ENCODE data around the gene ZBED2.

ZBED2 gene

GRCh38 chr3:111605493-111605892, 10.3 kb upstream of the ZBED2 start:
- DNase-seq = no peak
- intact Hi-C loops (cut with DNase I) = no loop called here

GRCh38 chr3:111605018-111605417, 9.9 kb upstream of the ZBED2 start:
- no peak for DNase-seq
- intact Hi-C loops (cut with DNase I) = no loop called here

- intact Hi-C loops (cut with DNase I) = no loop called here
- DNase-seq = no peak
Measured at GRCh38 chr3:111604119-111604518, 9.0 kb upstream of the ZBED2 start.

- DNase-seq = no peak
- intact Hi-C loops (cut with DNase I) = no loop called here
Measured at GRCh38 chr3:111603679-111604078, 8.5 kb upstream of the ZBED2 start.

GRCh38 chr3:111601810-111602209, 6.7 kb upstream of the ZBED2 start:
- intact Hi-C loops (cut with DNase I) = no loop called here
- DNase-seq = no peak

GRCh38 chr3:111598552-111598951, 3.4 kb upstream of the ZBED2 start:
- peak in 1 of 42 donors; percentile 15 for DNase-seq
- intact Hi-C loops (cut with DNase I) = no loop called here

GRCh38 chr3:111598139-111598538, 3.0 kb upstream of the ZBED2 start:
- intact Hi-C loops (cut with DNase I) = no loop called here
- DNase-seq = no peak

- DNase-seq = no peak
- intact Hi-C loops (cut with DNase I) = no loop called here
Measured at GRCh38 chr3:111596328-111596727, 1.2 kb upstream of the ZBED2 start.

GRCh38 chr3:111594781-111595180, 365 bp downstream of the ZBED2 start:
- DNase-seq = peak in 1 of 42 donors; percentile 11
- intact Hi-C loops (cut with DNase I) = no loop called here

- intact Hi-C loops (cut with DNase I) = no loop called here
- no peak for DNase-seq
Measured at GRCh38 chr3:111594205-111594604, 941 bp downstream of the ZBED2 start.

- intact Hi-C loops (cut with DNase I) = no loop called here
- DNase-seq = no peak
Measured at GRCh38 chr3:111593666-111594065, 1.5 kb downstream of the ZBED2 start.

GRCh38 chr3:111592936-111593335, 2.2 kb downstream of the ZBED2 start:
- intact Hi-C loops (cut with DNase I) = no loop called here
- DNase-seq = peak in 1 of 42 donors; percentile 9

GRCh38 chr3:111592143-111592542, 3.0 kb downstream of the ZBED2 start:
- DNase-seq = no peak
- intact Hi-C loops (cut with DNase I) = no loop called here

- intact Hi-C loops (cut with DNase I) = no loop called here
- DNase-seq = no peak
Measured at GRCh38 chr3:111591555-111591954, 3.6 kb downstream of the ZBED2 start.

- DNase-seq = no peak
- intact Hi-C loops (cut with DNase I) = no loop called here
Measured at GRCh38 chr3:111590143-111590491, 5.0 kb downstream of the ZBED2 start.

- no peak for DNase-seq
- intact Hi-C loops (cut with DNase I) = no loop called here
Measured at GRCh38 chr3:111589303-111590142, 5.6 kb downstream of the ZBED2 start.

GRCh38 chr3:111588527-111588926, 6.6 kb downstream of the ZBED2 start:
- intact Hi-C loops (cut with DNase I) = no loop called here
- DNase-seq = no peak

GRCh38 chr3:111585217-111585616, 9.9 kb downstream of the ZBED2 start:
- DNase-seq = no peak
- intact Hi-C loops (cut with DNase I) = no loop called here

- no peak for DNase-seq
- intact Hi-C loops (cut with DNase I) = no loop called here
Measured at GRCh38 chr3:111584744-111585143, 10.4 kb downstream of the ZBED2 start.

- intact Hi-C loops (cut with DNase I) = no loop called here
- DNase-seq = no peak
Measured at GRCh38 chr3:111582120-111582474, 13.0 kb downstream of the ZBED2 start.

- no peak for DNase-seq
- intact Hi-C loops (cut with DNase I) = no loop called here
Measured at GRCh38 chr3:111581403-111582119, 13.6 kb downstream of the ZBED2 start.
